Prostate gland (tissue), 2 donors: ENCODE measurements around the gene SPTY2D1.
"Not testable (repeated sequence)": the region's sequence is repeated elsewhere in the genome, so short reads cannot be mapped to it uniquely, and the experiment has no call there.

Source experiments
- POLR2A ChIP-seq: fragments of 450-650 bp; IDR thresholded peaks from one replicate; pipeline ENCODE4 v1.6.1; 2016; ENCODE audit warnings: antibody characterized with exemption, mild to moderate bottlenecking
- POLR2AphosphoS5 ChIP-seq: sonication (generic); formaldehyde crosslinking; IDR thresholded peaks from one replicate; pipeline ENCODE4 v1.6.1; 2017; ENCODE audit warnings: antibody characterized with exemption
- TF ChIP-seq, protein P1 (sequence below), 4 experiments: fragments of 200-600 bp in 2 of 4; fragments of 450-650 bp in 2 of 4; sonication (generic) in 2 of 4; IDR thresholded peaks; 1 replicate in 3 of 4; 2 replicates in 1 of 4; pipeline ENCODE4 v1.5.1; 2016 to 2019; ENCODE audit warnings: antibody characterized with exemption in 4 of 4, mild to moderate bottlenecking in 2 of 4, moderate library complexity in 2 of 4

DNA sequence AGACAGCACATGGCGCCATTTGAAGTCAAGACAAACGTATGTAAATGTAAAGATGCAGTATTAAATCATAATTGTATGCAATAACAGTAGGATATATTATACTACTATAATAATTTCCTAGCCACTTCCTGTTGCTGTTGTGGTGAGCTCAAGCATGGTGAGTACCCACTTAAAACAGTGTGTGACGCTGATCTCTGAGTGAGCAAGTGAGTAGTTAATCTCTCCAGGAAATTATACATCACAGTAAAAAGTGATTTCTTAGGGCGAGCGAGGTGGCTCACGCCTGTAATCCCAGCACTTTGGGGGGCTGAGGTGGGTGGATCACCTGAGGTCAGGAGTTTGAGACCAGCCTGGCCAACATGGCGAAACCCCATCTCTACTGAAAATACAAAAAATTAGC lies 38.1 kb upstream of the SPTY2D1 start:
- TF ChIP-seq, protein P1, sequence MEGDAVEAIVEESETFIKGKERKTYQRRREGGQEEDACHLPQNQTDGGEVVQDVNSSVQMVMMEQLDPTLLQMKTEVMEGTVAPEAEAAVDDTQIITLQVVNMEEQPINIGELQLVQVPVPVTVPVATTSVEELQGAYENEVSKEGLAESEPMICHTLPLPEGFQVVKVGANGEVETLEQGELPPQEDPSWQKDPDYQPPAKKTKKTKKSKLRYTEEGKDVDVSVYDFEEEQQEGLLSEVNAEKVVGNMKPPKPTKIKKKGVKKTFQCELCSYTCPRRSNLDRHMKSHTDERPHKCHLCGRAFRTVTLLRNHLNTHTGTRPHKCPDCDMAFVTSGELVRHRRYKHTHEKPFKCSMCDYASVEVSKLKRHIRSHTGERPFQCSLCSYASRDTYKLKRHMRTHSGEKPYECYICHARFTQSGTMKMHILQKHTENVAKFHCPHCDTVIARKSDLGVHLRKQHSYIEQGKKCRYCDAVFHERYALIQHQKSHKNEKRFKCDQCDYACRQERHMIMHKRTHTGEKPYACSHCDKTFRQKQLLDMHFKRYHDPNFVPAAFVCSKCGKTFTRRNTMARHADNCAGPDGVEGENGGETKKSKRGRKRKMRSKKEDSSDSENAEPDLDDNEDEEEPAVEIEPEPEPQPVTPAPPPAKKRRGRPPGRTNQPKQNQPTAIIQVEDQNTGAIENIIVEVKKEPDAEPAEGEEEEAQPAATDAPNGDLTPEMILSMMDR (IDR thresholded peaks at IDR 0.05), result not testable (repeated sequence)
- not testable (repeated sequence) for TF ChIP-seq POLR2AphosphoS5, POLR2A
